Measurements from ENCODE around the gene OPCML.

OPCML gene

DNA sequence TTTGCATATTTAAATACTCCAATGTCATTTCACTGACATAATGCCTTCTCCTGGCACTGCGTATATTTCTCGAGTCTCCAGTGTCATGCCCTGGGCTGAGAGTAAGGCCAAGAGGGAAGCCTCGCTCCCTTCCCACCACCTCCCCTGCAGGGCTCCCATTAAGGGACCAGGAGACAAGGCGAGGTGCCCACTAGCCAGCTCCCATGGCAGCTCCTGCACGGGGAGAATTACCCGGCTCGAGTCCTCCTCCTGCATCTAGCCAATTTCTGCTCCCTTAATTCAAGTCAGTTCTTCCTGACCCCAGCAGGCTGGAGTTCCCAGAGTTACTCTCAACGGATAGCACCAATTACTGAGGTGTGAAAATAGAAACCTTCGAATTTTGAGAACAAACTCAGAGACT lies 31.9 kb downstream of the OPCML start:
- Mint-ChIP-seq H3K4me1 (peaks cover 8% of the 10 kb centered on the region), H3K36me3 (ENCODE audit: low read depth) (no peaks in the 10 kb centered on the region)

DNA sequence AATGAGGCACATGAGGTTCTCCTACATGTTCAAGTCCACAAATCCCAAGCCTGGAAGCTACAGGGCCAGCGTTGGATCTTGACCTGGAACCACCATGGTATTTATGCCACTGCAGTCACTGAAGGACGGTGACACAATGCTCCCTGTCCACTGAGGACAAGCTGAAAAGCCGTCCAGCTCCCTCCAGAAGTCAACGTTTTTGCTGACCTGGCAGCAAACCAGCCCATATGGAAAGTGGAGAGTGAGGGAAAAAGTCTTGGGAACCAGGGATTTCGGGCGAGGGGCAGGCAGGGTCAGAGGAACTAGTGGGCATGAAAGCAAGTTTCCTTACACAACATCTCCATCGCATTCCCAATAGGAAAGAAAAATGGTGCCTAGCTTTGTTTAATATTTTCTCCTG lies 33.3 kb downstream of the OPCML start:
- TF ChIP-seq, protein P1, sequence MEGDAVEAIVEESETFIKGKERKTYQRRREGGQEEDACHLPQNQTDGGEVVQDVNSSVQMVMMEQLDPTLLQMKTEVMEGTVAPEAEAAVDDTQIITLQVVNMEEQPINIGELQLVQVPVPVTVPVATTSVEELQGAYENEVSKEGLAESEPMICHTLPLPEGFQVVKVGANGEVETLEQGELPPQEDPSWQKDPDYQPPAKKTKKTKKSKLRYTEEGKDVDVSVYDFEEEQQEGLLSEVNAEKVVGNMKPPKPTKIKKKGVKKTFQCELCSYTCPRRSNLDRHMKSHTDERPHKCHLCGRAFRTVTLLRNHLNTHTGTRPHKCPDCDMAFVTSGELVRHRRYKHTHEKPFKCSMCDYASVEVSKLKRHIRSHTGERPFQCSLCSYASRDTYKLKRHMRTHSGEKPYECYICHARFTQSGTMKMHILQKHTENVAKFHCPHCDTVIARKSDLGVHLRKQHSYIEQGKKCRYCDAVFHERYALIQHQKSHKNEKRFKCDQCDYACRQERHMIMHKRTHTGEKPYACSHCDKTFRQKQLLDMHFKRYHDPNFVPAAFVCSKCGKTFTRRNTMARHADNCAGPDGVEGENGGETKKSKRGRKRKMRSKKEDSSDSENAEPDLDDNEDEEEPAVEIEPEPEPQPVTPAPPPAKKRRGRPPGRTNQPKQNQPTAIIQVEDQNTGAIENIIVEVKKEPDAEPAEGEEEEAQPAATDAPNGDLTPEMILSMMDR (IDR thresholded peaks at IDR 0.05; ENCODE audit: unreplicated experiment in 3 of 3) = no peak
- no peak overlapping the region for H3K4me3 Mint-ChIP-seq
- H3K27ac Mint-ChIP-seq = no peak overlapping the region
- no peaks in the 10 kb centered on the region for H3K36me3 Mint-ChIP-seq (ENCODE audit: low read depth)
- peaks cover 8% of the 10 kb centered on the region for H3K4me1 Mint-ChIP-seq
- H3K9me3 Mint-ChIP-seq = peaks cover 4% of the 10 kb centered on the region
- peaks cover 36% of the 10 kb centered on the region for H3K27me3 Mint-ChIP-seq (ENCODE audit: low read depth)

More for the DNA sequence above, 31.9 kb downstream of the OPCML start:
- H3K27ac Mint-ChIP-seq = peak overlapping the region in 1 of 3 experiments; percentile 53
- peaks cover 2% of the 10 kb centered on the region for H3K9me3 Mint-ChIP-seq
- TF ChIP-seq, protein P1 (IDR thresholded peaks at IDR 0.05; ENCODE audit: unreplicated experiment in 3 of 3) = no peak
- peaks cover 43% of the 10 kb centered on the region for H3K27me3 Mint-ChIP-seq (ENCODE audit: low read depth)
- no peak overlapping the region for H3K4me3 Mint-ChIP-seq

DNA sequence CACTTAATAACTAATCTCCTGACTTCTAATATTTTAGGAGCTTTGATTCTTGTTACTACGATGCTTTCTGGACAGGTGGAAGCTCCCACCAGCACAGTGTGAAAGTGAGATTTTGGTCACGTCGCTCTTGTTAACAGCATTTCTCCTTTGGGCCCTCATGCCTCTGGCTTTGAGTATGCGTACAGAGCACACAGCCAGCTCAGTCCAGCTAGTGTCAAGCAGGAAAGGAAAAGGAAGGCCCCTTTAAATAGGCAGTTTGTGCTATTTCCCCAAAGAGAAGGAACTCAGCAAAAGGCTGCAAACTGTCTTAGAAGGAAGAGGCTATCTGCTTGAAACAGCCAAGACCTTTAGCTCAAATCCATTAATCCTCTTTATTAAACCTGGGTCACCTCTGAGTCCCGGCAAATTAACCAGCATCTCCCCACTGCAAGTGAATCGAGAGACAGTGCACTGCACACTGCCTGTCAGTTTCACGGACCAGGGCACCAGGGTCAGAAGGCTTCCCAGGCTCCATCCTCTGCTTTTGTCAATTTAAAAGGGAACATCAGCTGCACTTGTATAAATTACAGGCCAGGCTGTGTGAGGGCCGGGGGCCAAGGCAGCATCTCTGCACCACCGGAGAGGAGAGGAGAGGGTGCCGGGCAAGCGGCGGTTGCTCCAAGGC lies 34.7 kb downstream of the OPCML start:
- Mint-ChIP-seq H3K4me3 (no peak overlapping the region), H3K27ac (no peak overlapping the region), H3K9me3 (peaks cover 4% of the 10 kb centered on the region), H3K4me1 (no peaks in the 10 kb centered on the region), H3K36me3 (ENCODE audit: low read depth) (no peaks in the 10 kb centered on the region), H3K27me3 (ENCODE audit: low read depth) (peaks cover 26% of the 10 kb centered on the region)
- TF ChIP-seq, protein P1 (IDR thresholded peaks at IDR 0.05; ENCODE audit: unreplicated experiment in 3 of 3) = no peak

DNA sequence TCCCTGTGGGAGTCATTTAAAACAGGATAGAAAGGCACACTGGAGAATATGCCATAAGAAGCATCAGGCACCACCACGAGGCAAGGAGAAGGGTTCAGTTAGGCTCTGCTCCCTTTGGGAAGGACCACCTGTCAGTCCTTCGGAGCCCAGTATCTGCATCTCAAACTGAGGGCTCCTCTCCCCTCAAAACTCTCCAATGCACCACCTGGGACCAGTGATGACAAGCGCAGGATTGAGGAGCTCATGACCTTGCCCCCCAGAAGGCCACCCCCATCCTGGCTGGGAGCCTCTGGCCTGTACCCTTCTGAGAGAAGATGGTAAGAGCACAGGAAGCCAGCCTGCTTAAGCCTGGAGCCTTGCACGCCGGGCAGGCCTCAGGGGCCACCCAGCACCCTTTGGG lies 39.4 kb downstream of the OPCML start:
- no peaks in the 10 kb centered on the region for H3K4me1 Mint-ChIP-seq
- H3K4me3 Mint-ChIP-seq = no peak overlapping the region
- H3K9me3 Mint-ChIP-seq = peaks cover 7% of the 10 kb centered on the region
- H3K27ac Mint-ChIP-seq = no peak overlapping the region
- H3K27me3 Mint-ChIP-seq (ENCODE audit: low read depth) = peaks cover 22% of the 10 kb centered on the region
- TF ChIP-seq, protein P1 (IDR thresholded peaks at IDR 0.05; ENCODE audit: unreplicated experiment in 3 of 3) = no peak
- H3K36me3 Mint-ChIP-seq (ENCODE audit: low read depth) = no peaks in the 10 kb centered on the region

DNA sequence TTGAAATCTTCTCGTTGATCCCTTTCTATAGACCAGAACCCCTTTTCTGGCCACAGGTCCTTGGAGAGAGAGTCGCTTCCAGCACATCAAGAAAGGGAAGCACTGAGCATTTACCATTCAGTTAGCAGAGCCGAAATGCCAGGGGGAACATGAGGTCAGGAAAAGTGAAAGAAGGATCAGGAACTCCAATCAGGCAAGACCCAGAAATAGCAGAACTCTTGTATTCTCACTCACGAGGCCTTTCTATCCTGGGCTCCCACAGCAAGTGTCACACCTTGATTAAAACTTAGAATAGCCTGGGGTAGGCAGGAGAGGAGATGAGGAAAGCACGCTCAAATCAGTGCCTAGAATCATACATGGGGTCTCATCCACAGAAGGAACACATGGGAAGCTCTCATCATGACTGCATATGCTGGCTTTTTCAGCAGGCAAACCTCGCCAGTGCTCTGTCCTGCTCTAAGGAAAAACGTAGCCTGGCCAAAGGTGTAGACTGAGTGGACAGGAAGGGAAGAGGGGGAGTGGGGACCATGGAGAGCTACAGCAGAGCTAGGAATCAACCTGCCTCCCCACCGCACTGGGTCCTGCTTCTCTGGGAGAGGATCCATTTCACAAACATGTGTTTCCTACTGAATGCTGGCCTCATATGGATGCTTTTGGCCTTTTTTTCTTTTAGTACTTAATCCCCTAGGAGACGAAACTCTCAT lies 40.5 kb downstream of the OPCML start:
- H3K4me1 Mint-ChIP-seq = no peaks in the 10 kb centered on the region
- peaks cover 19% of the 10 kb centered on the region for H3K27me3 Mint-ChIP-seq (ENCODE audit: low read depth)
- TF ChIP-seq, protein P1 (IDR thresholded peaks at IDR 0.05; ENCODE audit: unreplicated experiment in 3 of 3) = no peak
- no peaks in the 10 kb centered on the region for H3K36me3 Mint-ChIP-seq (ENCODE audit: low read depth)
- peaks cover 12% of the 10 kb centered on the region for H3K9me3 Mint-ChIP-seq
- H3K27ac Mint-ChIP-seq = no peak overlapping the region
- H3K4me3 Mint-ChIP-seq = no peak overlapping the region
